H9 (cell line): ENCODE measurements around the gene FAM149A. TPM values are rescaled to one million over a fixed set of nuclear protein-coding genes. Genes with fewer than 3 reads are reported as not detected.

Experiments used
- DNase-seq: peaks from one replicate; pipeline ENCODE4 v3.0.0-alpha.2; 2017
- H2AFZ ChIP-seq: one replicate; pipeline ENCODE4 v1.6.1; 2013; ENCODE audit warnings: mild to moderate bottlenecking, low read length, control low read depth, moderate library complexity
- H2AK5ac ChIP-seq: 2 replicates; pipeline ENCODE4 v1.6.1; 2013; ENCODE audit warnings: low read length, control low read depth, mixed read lengths; ENCODE audit not compliant: insufficient read length
- H2BK120ac ChIP-seq: one replicate; pipeline ENCODE4 v1.6.1; 2013; ENCODE audit warnings: low read depth, mild to moderate bottlenecking, low read length, control low read depth, inconsistent platforms; ENCODE audit not compliant: poor library complexity, severe bottlenecking
- H2BK12ac ChIP-seq: 2 replicates; pipeline ENCODE4 v1.6.1; 2013; ENCODE audit warnings: low read length, control low read depth, mixed read lengths, low read depth; ENCODE audit not compliant: insufficient read length
- H2BK15ac ChIP-seq: 2 replicates; pipeline ENCODE4 v1.6.1; 2013; ENCODE audit warnings: low read depth, low read length, control low read depth
- H2BK20ac ChIP-seq: one replicate; pipeline ENCODE4 v1.6.1; 2013; ENCODE audit warnings: low read depth, mild to moderate bottlenecking, low read length, control low read depth, inconsistent platforms; ENCODE audit not compliant: poor library complexity, severe bottlenecking
- H2BK5ac ChIP-seq: 2 replicates; pipeline ENCODE4 v1.6.1; 2013; ENCODE audit warnings: low read length, control low read depth, mixed read lengths; ENCODE audit not compliant: insufficient read length
- H3K14ac ChIP-seq: 2 replicates; pipeline ENCODE4 v1.6.1; 2013; ENCODE audit warnings: low read length, control low read depth; ENCODE audit not compliant: insufficient read depth
- H3K18ac ChIP-seq: 2 replicates; pipeline ENCODE4 v1.6.1; 2013; ENCODE audit warnings: low read depth, mild to moderate bottlenecking, mixed read lengths, low read length, control low read depth; ENCODE audit not compliant: insufficient read length
- H3K23ac ChIP-seq: 2 replicates; pipeline ENCODE4 v1.6.1; 2013; ENCODE audit warnings: low read length, control low read depth, mixed read lengths, low read depth; ENCODE audit not compliant: insufficient read length
- H3K23me2 ChIP-seq: 2 replicates; pipeline ENCODE4 v1.6.1; 2013; ENCODE audit warnings: low read depth, mild to moderate bottlenecking, mixed read lengths, low read length, control low read depth; ENCODE audit not compliant: insufficient read length, poor library complexity, severe bottlenecking
- H3K27ac ChIP-seq: 2 replicates; pipeline ENCODE4 v1.5.1; 2013; ENCODE audit warnings: low read length, control low read depth, mixed read lengths, low read depth; ENCODE audit not compliant: insufficient read length
- H3K27me3 ChIP-seq: 2 replicates; pipeline ENCODE4 v1.6.1; 2013; ENCODE audit warnings: low read length, control low read depth, inconsistent platforms; ENCODE audit not compliant: insufficient read depth
- H3K4ac ChIP-seq: 2 replicates; pipeline ENCODE4 v1.6.1; 2013; ENCODE audit warnings: low read depth, mild to moderate bottlenecking, control low read depth, inconsistent platforms, low read length, moderate library complexity
- H3K4me1 ChIP-seq: 2 replicates; pipeline ENCODE4 v1.6.1; 2013; ENCODE audit warnings: low read length, control low read depth, inconsistent platforms; ENCODE audit not compliant: insufficient read depth
- H3K4me2 ChIP-seq: 2 replicates; pipeline ENCODE4 v1.6.1; 2013; ENCODE audit warnings: low read length, control low read depth, mixed read lengths; ENCODE audit not compliant: insufficient read length, insufficient read depth
- H3K56ac ChIP-seq: 2 replicates; pipeline ENCODE4 v1.6.1; 2013; ENCODE audit warnings: low read depth, mild to moderate bottlenecking, mixed read lengths, low read length, control low read depth; ENCODE audit not compliant: insufficient read length
- H3K79me1 ChIP-seq: 2 replicates; pipeline ENCODE4 v1.6.1; 2013; ENCODE audit warnings: low read depth, mild to moderate bottlenecking, moderate library complexity, low read length, control low read depth, inconsistent platforms; ENCODE audit not compliant: insufficient read depth, poor library complexity, severe bottlenecking
- H3K79me2 ChIP-seq: 2 replicates; pipeline ENCODE4 v1.6.1; 2013; ENCODE audit warnings: low read length, control low read depth, inconsistent platforms; ENCODE audit not compliant: insufficient read depth
- H3K9ac ChIP-seq: 2 replicates; pipeline ENCODE4 v1.6.1; 2013; ENCODE audit warnings: low read length, control low read depth, mixed read lengths; ENCODE audit not compliant: insufficient read length; ENCODE audit errors: extremely low read depth
- H3K9me3 ChIP-seq: one replicate; pipeline ENCODE4 v1.6.1; 2013; ENCODE audit warnings: low read depth, low read length, inconsistent platforms; ENCODE audit not compliant: control insufficient read depth
- H3T11ph ChIP-seq: one replicate; pipeline ENCODE4 v1.6.1; 2013; ENCODE audit warnings: mild to moderate bottlenecking, low read length, control low read depth, inconsistent platforms
- H4K20me1 ChIP-seq: one replicate; pipeline ENCODE4 v1.6.1; 2013; ENCODE audit not compliant: control insufficient read depth, insufficient read length, insufficient read depth
- H4K5ac ChIP-seq: 2 replicates; pipeline ENCODE4 v1.6.1; 2013; ENCODE audit warnings: low read depth, mild to moderate bottlenecking, mixed read lengths, low read length, control low read depth; ENCODE audit not compliant: insufficient read length
- H4K8ac ChIP-seq: replicated peaks from 2 replicates; pipeline ENCODE4 v1.6.1; 2013; ENCODE audit warnings: low read length, control low read depth, mixed read lengths, low read depth; ENCODE audit not compliant: insufficient read length
- H4K91ac ChIP-seq: 2 replicates; pipeline ENCODE4 v1.6.1; 2013; ENCODE audit warnings: low read depth, mild to moderate bottlenecking, moderate library complexity, mixed read lengths, low read length, control low read depth; ENCODE audit not compliant: insufficient read length
- H3K27ac Mint-ChIP-seq, 3 experiments: 2 replicates in 2 of 3; 3 replicates in 1 of 3; pipeline ENCODE4 v1.8.0; 2020 to 2021; ENCODE audit warnings: mixed read lengths in 3 of 3, mild to moderate bottlenecking in 1 of 3, moderate library complexity in 1 of 3
- H3K27me3 Mint-ChIP-seq: 2 replicates; pipeline ENCODE4 v1.8.0; 2021; ENCODE audit warnings: low read depth, mild to moderate bottlenecking, moderate library complexity, mixed read lengths
- H3K36me3 Mint-ChIP-seq, 3 experiments: 2 replicates in 2 of 3; 3 replicates in 1 of 3; pipeline ENCODE4 v1.8.0; 2020 to 2021; ENCODE audit warnings: low read depth in 3 of 3, mixed read lengths in 3 of 3; ENCODE audit not compliant: insufficient read depth in 1 of 3
- H3K4me1 Mint-ChIP-seq, 2 experiments: 2 replicates each; pipeline ENCODE4 v1.8.0; 2020; ENCODE audit warnings: mixed read lengths in 2 of 2
- H3K4me3 Mint-ChIP-seq, 2 experiments: 2 replicates in 1 of 2; 3 replicates in 1 of 2; pipeline ENCODE4 v1.8.0; 2020 to 2021; ENCODE audit warnings: mild to moderate bottlenecking in 2 of 2, mixed read lengths in 2 of 2, moderate library complexity in 1 of 2
- H3K9me3 Mint-ChIP-seq, 2 experiments: 2 replicates in 1 of 2; 3 replicates in 1 of 2; pipeline ENCODE4 v1.8.0; 2020; ENCODE audit warnings: mild to moderate bottlenecking in 2 of 2, mixed read lengths in 2 of 2, moderate library complexity in 1 of 2
- CTCF ChIP-seq: fragments of 200-600 bp; sonication (generic); conservative IDR thresholded peaks from 3 replicates; pipeline ENCODE4 v1.8.0; 2021; ENCODE audit warnings: antibody characterized with exemption, mild to moderate bottlenecking
- WGBS: extraction: QIAGEN DNeasy Blood & Tissue Kit; methylation state at CpG from one replicate; pipeline ENCODE4 v1.1.7; 2013; ENCODE audit warnings: missing lambda C conversion rate, low lambda C conversion rate, mixed read lengths; ENCODE audit not compliant: insufficient read length; ENCODE audit errors: extremely low coverage; 5-methylcytosine and 5-hydroxymethylcytosine counted together
- long read RNA-seq: library from polyadenylated mRNA; unstranded; transcript quantifications from one replicate; pipeline ENCODE4 v2.0.0, GENCODE V29; 2020
- total RNA-seq: library from RNA; stranded (reverse); gene quantifications from 2 replicates; pipeline ENCODE4 v1.2.1, GENCODE V29; 2021

FAM149A gene
- 5.9 and 6.6 TPM in 2 replicates for total RNA-seq
- long read RNA-seq, partial matches to known transcripts: 1 of 5 reads
- long read RNA-seq, other reads (novel, unspliced or antisense): 4 of 5 reads

GRCh38 chr4:186104114-186104889 lies at the start of gene FAM149A:
FAM149A (plus strand) TSS chr4:186104704.
- H3K36me3 Mint-ChIP-seq: peaks cover 0 to 6% (median 6%) of the 10 kb centered on the region in 3 experiments; a peak in 2 of 7 replicates
- no peak within 1 kb of the TSS for H3K27ac ChIP-seq
- no peak within 1 kb of the TSS for H2AK5ac ChIP-seq
- no peaks in the 10 kb centered on the region; the same call in 1 of the 2 replicates for H3K4me1 ChIP-seq
- peak within 1 kb of the TSS; percentile 15 for H3K18ac ChIP-seq
- H3K23ac ChIP-seq: no peak within 1 kb of the TSS
- H3K4me3 Mint-ChIP-seq: peak within 1 kb of the TSS; percentile 71 to 86
- no peak within 1 kb of the TSS for H2AFZ ChIP-seq
- H4K91ac ChIP-seq: no peak within 1 kb of the TSS
- no CpG with 5 or more reads among the region's 57 CpGs for WGBS
- H2BK20ac ChIP-seq: no peak within 1 kb of the TSS
- H3K27me3 Mint-ChIP-seq: peaks cover 50% of the 10 kb centered on the region
- H4K8ac ChIP-seq: no peak within 1 kb of the TSS
- no peak within 1 kb of the TSS for H3K9ac ChIP-seq
- peaks cover 2% of the 10 kb centered on the region for H4K20me1 ChIP-seq
- no peaks in the 10 kb centered on the region for H3K79me2 ChIP-seq
- peak within 1 kb of the TSS; percentile 69; the same call in 1 of the 2 replicates for H3K14ac ChIP-seq
- no peaks in the 10 kb centered on the region for H3K9me3 ChIP-seq
- no peaks in the 10 kb centered on the region for H3K79me1 ChIP-seq
- peaks cover 12% of the 10 kb centered on the region for H3K23me2 ChIP-seq
- H3K9me3 Mint-ChIP-seq: peaks cover 3 to 8% of the 10 kb centered on the region in 2 experiments; a peak in 3 of 5 replicates
- peak; percentile 56 for DNase-seq
- H2BK12ac ChIP-seq: no peak within 1 kb of the TSS
- H2BK5ac ChIP-seq: no peak within 1 kb of the TSS
- H3K27ac Mint-ChIP-seq: no peak within 1 kb of the TSS; a peak in 1 of 7 replicates
- H2BK120ac ChIP-seq: no peak within 1 kb of the TSS
- no peak within 1 kb of the TSS for H3T11ph ChIP-seq
- H3K4me1 Mint-ChIP-seq: peaks cover 22 to 28% of the 10 kb centered on the region in 2 experiments
- H3K27me3 ChIP-seq: no peaks in the 10 kb centered on the region; the same call in 1 of the 2 replicates
- H3K56ac ChIP-seq: no peak within 1 kb of the TSS
- H2BK15ac ChIP-seq: no peak within 1 kb of the TSS
- H3K4me2 ChIP-seq: peak within 1 kb of the TSS; percentile 52
- no peak for TF ChIP-seq CTCF
- H4K5ac ChIP-seq: no peak within 1 kb of the TSS
- no peak within 1 kb of the TSS for H3K4ac ChIP-seq
